Stimulated activated CD8-positive, alpha-beta memory T cell treated with anti-CD3 and anti-CD28 coated beads, Interleukin-12 subunit alpha, Interleukin-12 subunit beta, amount 100 ng/mL, for 1 hour (primary cell): ENCODE data around the gene PPARA.
"Not testable (repeated sequence)": the region's sequence is repeated elsewhere in the genome, so short reads cannot be mapped to it uniquely, and the experiment has no call there.

Experiments
- DNase-seq: peaks from one replicate; pipeline ENCODE4 v3.0.0-alpha.2; 2020; ENCODE audit warnings: low read depth

The PPARA gene

DNA sequence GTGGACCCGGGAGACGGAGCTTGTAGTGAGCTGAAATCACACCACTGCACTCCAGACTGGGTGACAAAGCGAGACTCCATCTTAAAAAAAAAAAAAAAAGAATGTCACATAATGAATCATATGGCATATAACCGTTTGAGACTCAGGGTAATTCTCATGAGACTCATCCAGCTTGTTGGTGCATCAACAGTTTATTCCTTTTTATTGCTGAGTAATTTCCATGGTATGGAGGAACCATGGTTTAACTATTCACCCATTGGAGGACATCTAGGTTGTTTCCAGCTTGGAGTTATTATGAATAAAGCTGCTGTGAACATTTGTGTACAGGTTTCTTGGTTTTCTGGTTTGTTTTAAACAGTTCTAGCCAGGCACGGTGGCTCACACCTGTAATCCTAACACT lies 25.3 kb downstream of the PPARA start:
- no peak for DNase-seq

- no peak for DNase-seq
Observed at GRCh38 chr22:46176508-46177003, 26.2 kb downstream of the PPARA start.

GRCh38 chr22:46178755-46179505 lies 28.6 kb downstream of the PPARA start:
- no peak for DNase-seq

DNA sequence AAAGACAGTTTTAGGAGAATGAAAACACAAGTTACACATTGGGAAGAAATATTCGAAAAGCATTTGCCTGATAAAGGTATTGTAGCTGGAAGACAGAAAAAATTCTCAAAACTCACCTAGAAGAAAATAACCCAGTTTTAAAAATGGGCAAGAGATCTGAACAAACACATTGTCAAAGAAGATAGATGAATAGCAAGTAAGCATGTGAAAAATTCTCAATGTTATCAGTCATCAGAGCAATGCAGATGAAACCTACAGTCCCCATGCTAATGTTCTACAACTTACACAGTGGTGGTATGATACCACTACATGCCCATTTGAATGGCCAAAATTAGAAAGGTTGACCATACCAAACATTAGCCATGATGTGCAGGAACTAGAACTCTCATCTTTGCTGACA lies 29.4 kb downstream of the PPARA start:
- no peak for DNase-seq

- no peak for DNase-seq
Observed at GRCh38 chr22:46180370-46181137, 30.2 kb downstream of the PPARA start.

- DNase-seq: no peak
Observed at GRCh38 chr22:46183733-46184132, 33.4 kb downstream of the PPARA start.

GRCh38 chr22:46185283-46185682 lies 35.0 kb downstream of the PPARA start:
- no peak for DNase-seq

DNA sequence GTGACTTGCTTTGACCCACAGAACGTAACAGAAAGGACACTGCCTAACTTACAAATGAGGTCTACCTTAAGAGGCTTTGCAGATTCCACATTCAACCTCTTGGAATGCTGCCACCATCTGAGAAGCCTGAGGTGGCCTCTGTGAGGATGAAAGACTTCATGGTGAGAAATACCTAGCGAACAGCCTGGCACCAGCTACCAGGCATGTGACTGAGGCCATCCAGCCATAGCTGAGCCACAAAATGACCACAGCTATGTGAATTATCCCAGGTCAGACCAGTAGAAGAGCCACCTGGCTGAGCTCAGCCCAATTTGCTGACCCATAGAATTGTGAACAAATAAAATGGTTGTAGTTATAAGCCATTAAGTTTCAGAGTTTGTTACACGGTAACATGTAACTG lies 37.5 kb downstream of the PPARA start:
- DNase-seq: no peak

DNA sequence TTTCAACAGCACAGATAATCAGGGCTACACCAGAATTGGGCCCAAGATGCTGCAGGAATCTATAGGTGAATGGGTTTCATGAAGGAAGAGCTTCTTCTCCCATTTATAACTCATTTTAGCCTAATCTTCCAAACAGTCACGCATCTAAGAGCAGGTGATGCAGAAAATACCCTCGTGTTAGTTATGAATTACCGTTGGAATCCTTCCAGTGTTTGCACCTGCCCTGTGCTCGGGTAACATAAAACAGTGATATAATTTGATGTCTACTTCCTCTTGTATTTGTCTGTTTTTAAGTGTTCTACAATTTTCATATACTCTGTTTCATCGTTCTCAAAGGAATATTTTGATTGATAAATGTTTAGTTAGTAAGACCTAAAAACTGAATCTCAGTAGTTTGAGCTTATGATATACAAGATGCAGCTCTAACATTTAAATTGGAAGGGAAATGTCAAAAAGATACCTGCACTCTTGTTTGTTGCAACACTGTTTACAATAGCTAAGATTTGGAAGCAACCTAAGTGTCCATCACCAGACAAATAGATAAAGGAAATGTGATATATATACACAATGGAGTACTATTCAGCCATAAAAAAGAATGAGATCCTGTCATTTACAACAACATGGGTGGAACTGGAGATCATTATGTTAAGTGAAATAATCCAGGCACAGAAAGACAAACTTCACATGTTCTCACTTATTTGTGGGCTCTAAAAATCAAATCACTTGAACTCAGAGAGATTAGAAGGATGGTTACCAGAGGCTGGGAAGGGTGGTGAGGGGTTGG lies 42.1 kb downstream of the PPARA start:
- no peak for DNase-seq

- DNase-seq: no peak
Observed at GRCh38 chr22:46193898-46194310, 43.6 kb downstream of the PPARA start.

DNA sequence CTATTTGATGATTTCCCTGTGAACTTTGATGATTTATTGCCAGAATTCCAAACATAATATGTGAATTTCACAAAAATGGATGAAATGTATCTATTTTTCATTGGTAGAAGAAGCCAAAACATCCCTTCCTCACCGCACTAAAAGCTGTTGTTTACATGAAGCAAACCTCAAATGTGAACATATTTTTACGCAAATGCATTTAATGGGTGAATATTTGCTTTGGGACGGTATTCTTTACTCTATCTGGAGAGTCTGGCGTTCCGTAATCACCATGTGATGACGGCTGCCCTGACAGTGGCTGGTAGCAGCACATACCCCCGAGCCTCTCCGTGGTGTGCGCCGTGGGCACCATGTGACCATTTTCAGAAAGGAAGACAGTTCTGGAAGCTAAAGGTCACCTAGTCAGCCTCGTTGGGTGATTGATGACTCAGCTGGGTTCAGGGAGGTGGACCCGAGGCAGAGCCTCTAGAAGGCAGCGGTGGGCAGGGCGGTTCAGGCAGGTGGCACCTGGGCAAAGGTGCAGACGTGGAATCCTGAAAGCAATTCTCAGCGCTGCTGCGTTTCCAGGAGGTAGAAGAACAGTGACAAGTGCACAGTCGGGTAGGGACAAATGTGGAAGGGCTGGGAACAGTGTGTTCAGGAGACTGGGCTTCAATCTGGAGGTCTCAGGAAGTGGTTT lies 45.3 kb downstream of the PPARA start:
- no peak for DNase-seq

GRCh38 chr22:46196278-46196677 lies 46.0 kb downstream of the PPARA start:
- no peak for DNase-seq

- DNase-seq: no peak
Observed at GRCh38 chr22:46198274-46198673, 47.9 kb downstream of the PPARA start.

GRCh38 chr22:46198806-46199205 lies 48.5 kb downstream of the PPARA start:
- DNase-seq: not testable (repeated sequence)

DNA sequence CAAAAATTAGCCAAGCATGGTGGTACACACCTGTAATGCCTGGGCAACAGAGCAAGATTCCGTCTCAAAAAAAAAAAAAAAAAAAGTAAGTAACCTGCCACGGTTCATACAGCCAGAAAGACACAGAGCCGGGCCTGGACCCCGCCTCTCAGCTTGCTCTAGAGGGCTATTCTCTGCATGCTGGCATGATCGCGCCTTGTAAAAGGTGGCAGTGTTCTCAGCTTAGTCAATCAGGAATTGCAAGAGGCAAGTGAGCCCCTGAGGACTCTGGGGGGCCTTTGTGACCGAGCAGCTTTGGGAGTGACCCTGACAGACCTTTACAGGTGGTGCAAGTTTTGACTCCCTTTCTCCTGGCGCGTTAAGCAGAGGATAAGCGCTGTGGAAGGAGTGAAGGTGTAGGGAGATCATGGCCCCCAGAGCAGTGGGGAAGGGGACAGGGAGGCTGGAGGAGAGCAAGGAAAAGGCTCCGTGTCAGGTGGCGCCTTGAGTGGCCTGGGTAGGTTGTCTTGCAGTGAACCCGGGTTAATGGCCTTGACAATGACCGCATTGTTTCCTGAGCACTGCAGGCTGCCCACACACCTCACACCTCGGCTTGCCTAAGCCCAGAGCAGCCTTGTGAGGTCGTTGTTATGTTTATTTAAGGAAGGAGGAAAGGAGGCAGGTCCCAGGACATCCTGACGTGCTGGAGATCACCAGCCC lies 50.9 kb downstream of the PPARA start:
- no peak for DNase-seq

DNA sequence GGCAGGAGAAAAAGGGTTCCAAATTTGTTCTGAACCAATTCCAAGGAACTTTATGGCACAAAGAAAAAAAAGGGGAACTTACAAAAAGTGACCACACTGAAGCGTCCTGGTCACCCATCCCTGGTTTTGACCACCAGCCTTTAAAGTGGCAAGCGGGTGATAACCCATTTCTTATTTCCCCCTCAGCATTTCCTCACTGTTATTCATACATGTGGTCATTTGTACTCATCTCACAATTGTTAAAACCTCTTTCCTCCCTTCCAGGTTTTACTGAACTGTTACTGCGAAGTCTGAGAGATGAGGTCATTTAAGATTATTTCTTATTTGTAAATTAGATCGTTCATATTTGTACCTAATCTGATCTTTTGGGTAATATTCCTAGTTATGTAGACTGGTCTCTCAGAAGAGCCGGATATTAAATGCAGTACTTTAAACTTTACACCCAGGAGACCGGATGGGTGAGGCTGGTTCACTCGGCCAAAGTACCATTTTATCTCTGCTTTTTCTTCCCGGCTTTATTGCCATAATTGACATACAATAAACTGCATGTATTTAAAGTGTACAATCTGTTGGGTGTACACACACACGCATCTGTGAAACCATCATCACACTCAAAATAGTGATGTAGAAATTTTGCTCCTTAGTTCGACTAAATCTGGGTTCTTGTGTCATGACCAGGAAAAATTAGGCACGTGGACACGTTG lies 52.7 kb downstream of the PPARA start:
- no peak for DNase-seq

DNA sequence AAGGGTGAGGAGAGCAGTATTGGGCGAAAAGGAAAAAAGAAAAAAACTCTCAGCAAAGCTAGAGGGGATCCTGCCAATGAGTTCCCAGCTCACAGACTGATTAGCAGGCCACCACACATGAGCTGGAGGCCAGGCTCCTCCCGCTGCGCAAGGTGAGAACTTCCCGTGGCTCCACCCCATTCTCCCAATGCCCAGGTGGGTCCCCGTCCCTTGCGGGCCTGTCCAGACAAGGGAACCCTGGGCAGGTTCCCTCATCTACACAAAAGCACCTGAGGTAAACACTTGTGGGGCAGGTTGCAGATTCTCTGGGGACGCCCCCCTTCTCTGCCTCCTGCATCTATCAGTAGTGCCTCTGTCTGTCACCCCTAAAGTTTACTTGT lies 53.3 kb downstream of the PPARA start:
- no peak for DNase-seq

DNA sequence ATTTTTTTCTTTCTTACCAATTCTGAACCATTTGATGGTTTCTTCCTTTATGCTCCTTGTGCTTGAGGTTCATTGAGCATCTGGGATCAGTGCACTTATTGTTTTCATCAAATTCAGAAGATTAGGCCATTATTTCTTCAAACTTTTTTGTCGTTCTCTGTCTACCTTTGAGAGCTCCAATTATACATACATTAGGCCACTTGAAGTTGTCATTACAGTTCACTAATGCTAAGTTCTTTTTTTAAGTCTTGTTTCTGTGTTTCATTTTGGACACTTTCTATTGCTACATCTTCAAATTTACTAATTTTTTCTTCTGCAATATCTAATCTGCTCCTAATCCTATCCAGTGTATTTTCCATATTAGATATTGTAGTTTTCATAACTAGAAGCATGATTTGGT lies 58.9 kb downstream of the PPARA start:
- no peak for DNase-seq

DNA sequence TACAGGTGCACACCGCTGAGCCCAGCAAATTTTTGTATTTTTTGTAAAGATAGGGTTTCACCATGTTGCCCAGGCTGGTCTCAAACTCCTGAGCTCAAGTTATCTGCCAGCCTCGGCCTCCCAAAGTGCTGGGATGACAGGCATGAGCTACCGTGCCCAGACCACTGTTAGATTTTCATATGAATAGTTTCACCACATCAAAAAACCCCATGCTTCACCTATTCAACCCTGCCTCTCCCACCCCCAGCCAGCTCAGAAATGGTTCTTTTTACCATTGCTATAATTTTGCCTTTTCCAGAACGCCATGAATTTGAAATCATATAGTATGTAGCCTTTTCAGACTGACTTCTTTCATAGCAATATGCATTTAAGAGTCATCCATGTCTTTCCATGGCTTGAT lies 61.9 kb downstream of the PPARA start:
- no peak for DNase-seq

DNA sequence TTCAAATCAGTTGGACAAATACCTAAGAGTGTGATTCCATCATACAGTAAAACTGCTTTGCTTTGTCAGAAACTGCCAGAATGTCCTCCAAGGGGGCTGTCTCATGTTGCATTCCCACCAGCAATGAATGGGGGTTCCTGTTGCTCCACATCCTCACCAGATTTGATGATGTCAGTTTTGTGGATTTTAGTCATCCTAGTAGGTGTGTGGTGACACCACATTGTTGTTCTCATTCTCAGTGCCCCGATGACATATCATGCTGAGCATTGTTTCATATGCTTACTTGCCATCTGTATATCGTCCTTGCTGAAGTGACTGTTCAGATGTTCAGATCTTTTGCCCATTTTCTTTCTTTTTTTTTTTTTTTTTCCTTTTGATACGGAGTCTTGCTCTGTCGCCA lies 62.7 kb downstream of the PPARA start:
- DNase-seq: no peak

GRCh38 chr22:46214149-46214548 lies 63.8 kb downstream of the PPARA start:
- no peak for DNase-seq
